ENCODE results near the gene RALGAPA1. TPM values are rescaled to one million over a fixed set of nuclear protein-coding genes. Genes with fewer than 3 reads are reported as not detected.
"Not testable (repeated sequence)": the region's sequence is repeated elsewhere in the genome, so short reads cannot be mapped to it uniquely, and the experiment has no call there.

RALGAPA1 gene
- polyA plus RNA-seq, 1 donor: 23.0 TPM

DNA sequence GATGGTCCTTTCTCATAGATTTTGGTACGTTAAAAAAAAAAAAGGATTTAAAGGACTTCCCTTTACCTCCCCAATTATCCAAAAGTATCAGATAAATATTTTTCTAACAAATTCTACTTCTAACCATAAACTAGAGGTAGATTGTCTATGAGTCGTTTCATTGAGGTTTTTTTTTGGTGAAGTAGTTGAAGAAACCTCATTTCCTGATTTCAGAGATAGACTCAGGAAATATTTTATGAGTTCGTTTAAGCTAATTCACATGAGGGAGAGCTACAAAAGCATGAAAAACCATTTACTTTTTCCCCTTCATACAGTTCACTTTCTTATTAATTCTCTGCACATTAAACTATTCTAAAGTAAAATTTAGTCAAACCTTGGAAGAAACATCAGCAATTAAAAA lies 112.5 kb downstream of the RALGAPA1 start:
- DNase-seq: no peak

DNA sequence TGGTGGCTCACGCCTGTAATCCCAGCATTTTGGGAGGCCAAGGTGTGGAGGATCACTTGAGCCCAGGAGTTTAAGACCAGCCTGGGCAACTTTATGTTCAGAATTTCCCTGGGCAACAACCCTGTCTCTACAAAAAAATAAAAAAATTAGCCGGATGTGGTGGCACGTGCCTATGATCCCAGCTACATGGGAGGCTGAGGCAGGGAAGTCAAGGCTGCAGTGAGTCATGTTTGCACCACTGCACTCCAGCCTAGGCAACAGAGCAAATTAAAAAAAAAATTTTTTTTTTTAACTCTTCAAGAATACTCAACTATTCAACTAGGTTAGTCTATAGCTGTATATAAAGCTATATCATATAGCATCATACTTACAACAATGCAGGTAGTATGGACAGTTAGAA lies 113.0 kb downstream of the RALGAPA1 start:
- no peak for DNase-seq

GRCh38 chr14:35695647-35696046 lies 113.4 kb downstream of the RALGAPA1 start:
- no peak for DNase-seq

DNA sequence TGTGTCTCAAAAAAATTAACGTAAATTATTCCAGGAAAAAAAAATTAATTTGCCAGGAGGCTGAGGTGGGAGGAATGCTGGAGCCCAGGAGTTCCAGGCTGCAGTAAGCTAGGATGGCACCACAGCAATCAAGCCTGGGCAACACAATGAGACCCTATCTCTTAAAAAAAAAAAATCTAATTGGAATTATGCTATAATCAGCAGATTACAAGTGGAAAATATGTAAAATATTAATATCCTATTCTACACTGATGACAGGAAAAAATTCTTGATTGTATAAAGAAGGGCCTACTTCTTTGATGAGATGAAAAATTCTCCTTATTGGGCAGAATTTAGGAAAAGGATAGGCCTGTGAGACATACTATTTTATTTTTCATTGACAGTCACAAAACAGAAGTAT lies 114.0 kb downstream of the RALGAPA1 start:
- no peak for DNase-seq

DNA sequence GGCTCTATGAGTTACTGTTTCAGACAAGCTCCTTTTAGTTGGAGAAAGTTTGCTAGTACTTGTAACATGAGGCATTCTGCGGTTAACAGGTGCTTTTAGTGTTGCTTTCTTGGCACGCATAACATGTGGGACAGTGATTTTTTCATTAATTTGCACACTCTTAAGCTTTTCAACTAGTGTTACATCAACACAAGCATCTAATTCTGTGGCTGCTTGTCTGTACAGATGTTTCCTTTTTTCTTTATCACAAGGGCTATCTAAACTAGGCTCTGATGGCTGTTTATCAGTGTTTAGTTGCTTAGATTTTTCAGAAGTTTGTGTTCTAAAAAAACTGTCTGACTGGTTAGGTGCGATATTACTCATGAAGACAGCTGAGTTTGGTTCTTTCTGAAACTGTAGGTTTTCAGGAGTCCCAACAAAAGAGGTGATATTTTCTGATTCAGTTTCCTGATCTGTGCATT lies 120.1 kb downstream of the RALGAPA1 start:
- no peak for DNase-seq

- no peak for DNase-seq
Measured at GRCh38 chr14:35688126-35688826, 120.8 kb downstream of the RALGAPA1 start.

- peak; percentile 9 for DNase-seq
Measured at GRCh38 chr14:35687335-35687939, 121.7 kb downstream of the RALGAPA1 start.

- DNase-seq: not testable (repeated sequence)
Measured at GRCh38 chr14:35683688-35684087, 125.4 kb downstream of the RALGAPA1 start.

GRCh38 chr14:35682802-35683201 lies 126.3 kb downstream of the RALGAPA1 start:
- no peak for DNase-seq

DNA sequence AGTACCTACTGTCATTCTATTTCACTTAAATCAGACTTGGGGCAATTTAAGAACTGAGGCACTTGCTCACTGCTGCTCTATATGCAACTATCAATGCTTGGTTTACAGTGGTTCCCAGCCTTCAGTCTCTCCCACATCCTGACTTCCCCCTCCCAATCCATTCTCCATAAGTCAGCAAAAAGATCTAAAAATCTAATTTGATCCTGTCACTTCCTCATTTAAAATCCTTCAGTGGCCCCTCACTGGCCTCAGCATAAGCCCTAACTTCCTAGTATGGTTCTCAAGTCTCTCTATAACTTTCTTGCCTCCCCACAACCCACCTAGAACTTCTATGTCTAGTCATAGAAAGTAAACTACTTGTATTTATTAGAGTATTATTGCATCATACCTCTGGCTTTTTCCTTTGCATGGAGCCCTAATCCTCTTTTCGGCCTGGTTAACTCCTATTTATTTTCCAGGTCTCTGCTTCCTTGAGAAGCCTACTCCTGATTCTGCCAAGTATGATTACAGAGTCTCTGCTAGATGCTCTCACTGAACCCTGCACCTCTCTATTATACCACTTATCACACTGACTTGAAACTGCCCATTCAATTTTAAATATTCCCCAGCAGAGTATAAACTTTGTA lies 130.6 kb downstream of the RALGAPA1 start:
- no peak for DNase-seq

GRCh38 chr14:35669782-35670181 lies 139.3 kb downstream of the RALGAPA1 start:
- DNase-seq: no peak

- DNase-seq: no peak
Measured at GRCh38 chr14:35666429-35667043, 142.6 kb downstream of the RALGAPA1 start.

GRCh38 chr14:35661875-35662274 lies 147.2 kb downstream of the RALGAPA1 start:
- DNase-seq: no peak

GRCh38 chr14:35653045-35653444 lies 156.1 kb downstream of the RALGAPA1 start:
- no peak for DNase-seq

GRCh38 chr14:35643513-35643912 lies 165.6 kb downstream of the RALGAPA1 start:
- no peak for DNase-seq

- DNase-seq: no peak
Measured at GRCh38 chr14:35637851-35638250, 171.2 kb downstream of the RALGAPA1 start.

DNA sequence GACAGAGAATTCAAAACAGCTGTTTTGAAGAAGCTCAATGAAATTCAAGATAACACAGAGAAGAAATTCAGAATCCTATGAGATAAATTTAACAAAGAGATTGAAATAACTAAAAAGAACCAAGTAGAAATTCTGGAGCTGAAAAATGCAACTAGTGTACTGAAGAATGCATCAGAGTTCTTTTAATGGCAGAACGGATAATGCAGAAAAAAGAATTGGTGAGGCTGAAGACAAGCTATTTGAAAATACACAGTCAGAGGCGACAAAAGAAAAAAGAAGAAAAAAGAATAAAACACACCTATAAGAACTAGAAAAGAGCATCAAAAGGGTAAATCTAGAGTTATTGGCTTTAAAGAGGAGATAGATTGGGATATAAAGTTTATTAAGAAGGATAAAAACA lies 171.8 kb downstream of the RALGAPA1 start:
- DNase-seq: no peak

- DNase-seq: no peak
Measured at GRCh38 chr14:35632676-35633075, 176.4 kb downstream of the RALGAPA1 start.

GRCh38 chr14:35632271-35632670 lies 176.8 kb downstream of the RALGAPA1 start:
- no peak for DNase-seq

DNA sequence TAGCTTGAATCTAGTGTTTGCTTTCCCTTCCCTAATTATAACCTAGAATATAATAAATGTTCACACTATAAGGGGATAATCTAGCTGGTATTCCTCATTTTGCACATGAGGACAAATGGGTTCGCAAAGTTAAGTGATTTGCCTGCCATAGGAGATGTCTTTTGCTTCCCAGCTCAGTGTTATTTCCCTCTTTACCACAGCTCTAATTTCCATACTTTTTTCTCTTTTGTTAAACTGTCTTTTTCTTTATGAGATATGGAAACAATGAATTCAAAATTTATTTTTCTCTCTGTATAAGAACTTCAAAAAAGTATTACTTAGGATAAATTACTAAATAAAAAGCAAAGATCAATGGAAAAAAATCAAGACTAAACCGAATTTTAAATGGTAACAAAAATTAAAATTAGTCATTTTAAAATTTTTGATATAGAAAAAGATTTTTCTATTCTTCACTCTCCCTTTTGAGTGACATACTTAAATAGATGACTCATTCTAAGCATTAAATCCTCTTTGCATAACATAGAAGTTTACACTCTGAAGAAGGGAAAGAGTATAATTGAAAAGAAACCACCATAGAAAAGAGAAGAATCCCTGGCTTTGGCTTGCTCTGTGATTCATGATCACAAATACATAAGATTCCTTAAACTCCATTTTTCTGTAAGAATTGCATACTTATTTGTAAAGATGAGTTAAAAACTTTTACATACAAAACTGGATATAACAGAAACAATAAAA lies 177.9 kb downstream of the RALGAPA1 start:
- no peak for DNase-seq

DNA sequence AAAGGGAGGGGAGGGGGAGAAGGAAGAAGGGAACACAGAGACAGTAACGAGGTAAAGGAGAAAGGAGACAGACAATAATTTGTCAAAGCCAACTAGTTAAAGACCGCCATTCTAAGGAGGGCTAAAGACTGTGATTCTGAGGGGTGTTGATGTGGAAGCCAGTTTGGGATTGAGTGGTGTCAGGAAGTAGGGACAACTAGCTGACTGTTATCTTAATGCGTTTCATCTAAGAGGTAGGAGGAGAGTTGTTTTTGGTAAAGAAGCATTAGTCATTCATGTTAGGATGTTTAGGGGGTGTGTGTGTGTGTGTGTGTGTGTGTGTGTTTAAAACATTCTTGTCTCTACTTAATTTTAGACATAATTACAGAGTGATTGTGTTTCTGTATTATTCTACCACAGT lies 180.1 kb downstream of the RALGAPA1 start:
- DNase-seq: no peak

DNA sequence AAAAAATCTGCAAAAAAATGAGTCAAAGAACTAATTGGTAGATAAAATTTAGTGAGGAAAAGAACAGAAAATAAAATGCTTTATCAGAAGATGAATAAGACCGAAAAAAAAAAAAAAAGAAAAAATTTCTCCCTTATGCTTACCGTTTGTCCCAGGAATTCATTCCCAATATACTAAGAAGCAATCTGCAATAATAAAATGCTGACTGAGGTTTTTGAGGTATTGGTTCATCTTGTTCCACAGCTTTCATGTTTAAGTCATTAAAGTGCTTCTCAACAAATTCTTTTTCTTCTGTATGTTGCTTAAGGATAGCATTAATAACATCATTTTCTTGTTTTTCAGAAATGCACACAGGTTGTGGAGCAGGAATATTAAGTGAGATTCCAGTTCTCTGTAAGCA lies 182.1 kb downstream of the RALGAPA1 start:
- not testable (repeated sequence) for DNase-seq

DNA sequence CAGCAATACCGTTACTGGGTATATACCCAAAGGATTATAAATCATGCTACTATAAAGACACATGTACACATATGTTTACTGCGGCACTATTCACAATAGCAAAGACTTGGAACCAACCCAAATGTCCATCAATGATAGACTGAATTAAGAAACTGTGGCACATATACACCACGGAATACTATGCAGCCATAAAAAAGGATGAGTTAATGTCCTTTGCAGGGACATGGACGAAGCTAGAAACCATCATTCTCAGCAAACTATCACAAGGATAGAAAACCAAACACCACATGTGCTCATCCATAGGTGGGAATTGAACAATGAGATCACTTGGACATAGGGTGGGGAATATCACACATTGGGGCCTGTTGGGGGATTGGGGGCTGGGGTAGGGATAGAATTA lies 187.1 kb downstream of the RALGAPA1 start:
- not testable (repeated sequence) for DNase-seq

Measured in hindlimb muscle (tissue), 1 donor.